Measurements from ENCODE around the gene MAGI2.

DNA sequence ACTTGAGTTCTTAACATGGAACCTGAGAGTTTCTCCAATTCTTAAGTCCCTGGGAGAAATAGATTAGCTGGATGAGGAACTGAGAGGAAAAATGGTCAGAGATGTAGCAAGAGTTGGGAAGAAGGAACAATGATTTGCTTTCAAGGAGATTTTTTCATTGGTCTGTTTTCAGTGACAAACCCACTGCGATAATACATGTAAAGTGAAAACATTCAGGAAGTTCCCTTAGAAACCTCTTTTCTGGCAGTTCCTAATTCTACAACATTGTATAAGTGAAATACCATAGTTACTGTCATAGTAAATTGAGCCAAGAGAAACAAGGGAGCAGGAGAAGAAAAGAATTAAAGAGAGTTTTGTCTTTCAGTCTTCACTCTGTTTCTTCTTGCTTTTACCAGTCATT lies 12.1 kb upstream of the MAGI2 start:
- no peak for TF ChIP-seq CTCF (IDR thresholded peaks at IDR 0.05)
- no peak for TF ChIP-seq POLR2A (IDR thresholded peaks at IDR 0.05)

All from body of pancreas (tissue), 4 donors.